ENCODE measurements around the gene MLXIP.

DNA sequence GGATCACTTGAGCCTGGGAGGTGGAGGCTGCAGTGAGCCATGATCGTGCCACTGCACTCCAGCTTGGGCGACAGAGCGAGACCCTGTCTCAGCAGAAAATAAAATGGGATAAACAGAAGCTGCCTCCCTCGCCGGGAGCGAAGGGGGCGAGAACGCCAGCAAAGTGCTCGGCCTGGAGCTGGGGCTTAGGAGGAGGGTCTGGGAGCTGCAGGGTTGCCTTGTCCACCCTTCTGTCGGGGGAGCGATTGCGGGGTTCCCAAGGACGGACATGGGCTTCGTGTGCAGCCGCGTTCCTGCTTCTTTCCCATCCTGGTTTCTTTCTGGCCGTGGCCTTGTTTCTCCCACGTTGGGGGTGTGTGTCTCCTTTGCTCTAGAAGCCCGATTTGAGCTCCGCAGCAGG lies 27.9 kb upstream of the MLXIP start:
- TF ChIP-seq EZH2 (IDR thresholded peaks at IDR 0.05) (no peak), POLR2AphosphoS5 (IDR thresholded peaks at IDR 0.05; ENCODE audit: borderline replicate concordance, low read depth, low read length) (no peak)

All from SK-N-MC (cell line).